Lower leg skin (tissue), 3 donors: ENCODE data around the gene AP1G1.

Experiments used
- POLR2A ChIP-seq, 2 donors: fragments of 450-650 bp; IDR thresholded peaks; one replicate each; pipeline ENCODE4 v1.6.1; 2016 to 2017; ENCODE audit warnings: antibody characterized with exemption in 2 of 2, mild to moderate bottlenecking in 1 of 2, moderate library complexity in 1 of 2
- TF ChIP-seq, protein P1 (sequence below), 3 donors: fragments of 450-650 bp; IDR thresholded peaks; one replicate each; pipeline ENCODE4 v1.5.1; 2016; ENCODE audit warnings: antibody characterized with exemption in 3 of 3, mild to moderate bottlenecking in 3 of 3, moderate library complexity in 2 of 3

DNA sequence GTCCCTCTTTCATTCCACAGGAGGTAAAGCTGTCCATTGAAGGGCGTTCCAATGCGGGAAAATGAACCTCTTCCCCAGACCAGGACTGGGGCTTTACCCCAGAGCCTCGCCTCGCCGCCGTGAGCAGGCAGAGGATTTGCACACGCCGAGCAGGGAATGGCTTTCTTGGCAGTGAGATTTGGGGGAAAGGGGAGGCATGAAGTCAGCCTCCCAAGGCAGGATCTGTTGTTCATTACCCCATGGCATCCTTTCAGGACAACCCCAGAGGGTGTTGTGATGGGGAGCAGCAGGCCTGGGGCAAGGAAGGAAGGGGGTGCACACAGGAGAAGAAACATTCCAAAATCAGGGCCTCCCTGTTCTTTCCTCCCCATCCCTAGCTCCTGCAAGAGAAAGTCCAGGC lies 43.1 kb upstream of the AP1G1 start:
- TF ChIP-seq, protein P1, sequence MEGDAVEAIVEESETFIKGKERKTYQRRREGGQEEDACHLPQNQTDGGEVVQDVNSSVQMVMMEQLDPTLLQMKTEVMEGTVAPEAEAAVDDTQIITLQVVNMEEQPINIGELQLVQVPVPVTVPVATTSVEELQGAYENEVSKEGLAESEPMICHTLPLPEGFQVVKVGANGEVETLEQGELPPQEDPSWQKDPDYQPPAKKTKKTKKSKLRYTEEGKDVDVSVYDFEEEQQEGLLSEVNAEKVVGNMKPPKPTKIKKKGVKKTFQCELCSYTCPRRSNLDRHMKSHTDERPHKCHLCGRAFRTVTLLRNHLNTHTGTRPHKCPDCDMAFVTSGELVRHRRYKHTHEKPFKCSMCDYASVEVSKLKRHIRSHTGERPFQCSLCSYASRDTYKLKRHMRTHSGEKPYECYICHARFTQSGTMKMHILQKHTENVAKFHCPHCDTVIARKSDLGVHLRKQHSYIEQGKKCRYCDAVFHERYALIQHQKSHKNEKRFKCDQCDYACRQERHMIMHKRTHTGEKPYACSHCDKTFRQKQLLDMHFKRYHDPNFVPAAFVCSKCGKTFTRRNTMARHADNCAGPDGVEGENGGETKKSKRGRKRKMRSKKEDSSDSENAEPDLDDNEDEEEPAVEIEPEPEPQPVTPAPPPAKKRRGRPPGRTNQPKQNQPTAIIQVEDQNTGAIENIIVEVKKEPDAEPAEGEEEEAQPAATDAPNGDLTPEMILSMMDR (IDR thresholded peaks at IDR 0.05), result no peak
- TF ChIP-seq POLR2A (IDR thresholded peaks at IDR 0.05), result no peak
